ENCODE data around the gene OLIG2. TPM values are rescaled to one million over a fixed set of nuclear protein-coding genes. Genes with fewer than 3 reads are reported as not detected.
A peak's percentile ranks its signal among the peaks of the same experiment; 100 is the strongest.

Gene OLIG2
- total RNA-seq, 1 donor from 2014 or later = 21.4 TPM

DNA sequence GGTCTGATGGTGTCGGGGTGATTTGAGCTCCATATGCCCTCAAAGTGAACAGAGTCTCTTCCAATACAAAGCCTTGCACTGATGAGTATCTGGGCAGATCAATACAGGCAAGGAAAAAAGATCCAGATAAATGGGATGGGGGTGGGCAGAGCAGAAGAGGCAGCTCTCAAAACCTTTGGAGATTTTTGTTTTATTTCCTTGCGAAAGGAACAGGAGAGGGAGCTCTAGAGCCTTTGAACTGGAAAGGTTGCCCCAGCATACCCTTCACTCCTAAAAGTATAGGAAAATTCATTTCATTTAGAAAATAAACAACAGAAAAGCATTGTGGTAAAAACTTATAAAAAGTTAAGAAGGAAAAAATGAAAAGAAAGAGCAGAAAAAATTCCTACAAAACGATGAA, 31.4 kb upstream of the OLIG2 start:
- no peak overlapping the region for H3K4me3 Mint-ChIP-seq (ENCODE audit: unreplicated experiment)
- H3K27ac Mint-ChIP-seq (ENCODE audit: unreplicated experiment) = no peak overlapping the region
- H3K4me1 Mint-ChIP-seq (ENCODE audit: low read depth, unreplicated experiment) = peaks cover 12% of the 10 kb centered on the region
- TF ChIP-seq, protein P1, sequence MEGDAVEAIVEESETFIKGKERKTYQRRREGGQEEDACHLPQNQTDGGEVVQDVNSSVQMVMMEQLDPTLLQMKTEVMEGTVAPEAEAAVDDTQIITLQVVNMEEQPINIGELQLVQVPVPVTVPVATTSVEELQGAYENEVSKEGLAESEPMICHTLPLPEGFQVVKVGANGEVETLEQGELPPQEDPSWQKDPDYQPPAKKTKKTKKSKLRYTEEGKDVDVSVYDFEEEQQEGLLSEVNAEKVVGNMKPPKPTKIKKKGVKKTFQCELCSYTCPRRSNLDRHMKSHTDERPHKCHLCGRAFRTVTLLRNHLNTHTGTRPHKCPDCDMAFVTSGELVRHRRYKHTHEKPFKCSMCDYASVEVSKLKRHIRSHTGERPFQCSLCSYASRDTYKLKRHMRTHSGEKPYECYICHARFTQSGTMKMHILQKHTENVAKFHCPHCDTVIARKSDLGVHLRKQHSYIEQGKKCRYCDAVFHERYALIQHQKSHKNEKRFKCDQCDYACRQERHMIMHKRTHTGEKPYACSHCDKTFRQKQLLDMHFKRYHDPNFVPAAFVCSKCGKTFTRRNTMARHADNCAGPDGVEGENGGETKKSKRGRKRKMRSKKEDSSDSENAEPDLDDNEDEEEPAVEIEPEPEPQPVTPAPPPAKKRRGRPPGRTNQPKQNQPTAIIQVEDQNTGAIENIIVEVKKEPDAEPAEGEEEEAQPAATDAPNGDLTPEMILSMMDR (IDR thresholded peaks at IDR 0.05; ENCODE audit: partially characterized antibody, unreplicated experiment) = peak; percentile 18
- DNase-seq = no peak
- H3K27me3 Mint-ChIP-seq (ENCODE audit: unreplicated experiment) = peaks cover 2% of the 10 kb centered on the region
- no peaks in the 10 kb centered on the region for H3K9me3 Mint-ChIP-seq (ENCODE audit: unreplicated experiment)
- H3K36me3 Mint-ChIP-seq (ENCODE audit: unreplicated experiment) = peaks cover 9% of the 10 kb centered on the region

DNA sequence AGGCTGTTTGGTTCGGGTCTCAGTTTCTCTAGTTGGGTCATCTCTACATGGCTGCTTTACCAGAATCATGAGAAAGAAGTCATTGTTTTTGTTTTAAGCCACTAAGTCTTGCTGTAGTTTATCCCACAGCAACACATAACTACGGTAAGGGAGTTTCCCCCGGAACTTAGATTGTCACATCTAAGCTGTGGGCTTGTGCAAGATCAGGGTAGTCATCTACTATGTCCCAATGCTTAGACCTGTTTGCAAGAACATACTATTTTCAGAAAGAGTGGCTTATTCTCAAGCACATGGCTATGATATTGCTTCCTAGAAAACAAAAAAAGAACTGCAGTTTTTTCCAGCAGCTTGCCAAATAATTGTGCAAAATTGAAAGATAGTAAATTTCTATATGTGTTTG, 18.0 kb upstream of the OLIG2 start:
- H3K4me1 Mint-ChIP-seq (ENCODE audit: low read depth, unreplicated experiment) = peaks cover 12% of the 10 kb centered on the region
- H3K27me3 Mint-ChIP-seq (ENCODE audit: unreplicated experiment) = peaks cover 3% of the 10 kb centered on the region
- TF ChIP-seq, protein P1 (IDR thresholded peaks at IDR 0.05; ENCODE audit: partially characterized antibody, unreplicated experiment) = no peak
- no peak overlapping the region for H3K27ac Mint-ChIP-seq (ENCODE audit: unreplicated experiment)
- peaks cover 13% of the 10 kb centered on the region for H3K36me3 Mint-ChIP-seq (ENCODE audit: unreplicated experiment)
- no peak for DNase-seq
- no peak overlapping the region for H3K4me3 Mint-ChIP-seq (ENCODE audit: unreplicated experiment)
- peaks cover 5% of the 10 kb centered on the region for H3K9me3 Mint-ChIP-seq (ENCODE audit: unreplicated experiment)

DNA sequence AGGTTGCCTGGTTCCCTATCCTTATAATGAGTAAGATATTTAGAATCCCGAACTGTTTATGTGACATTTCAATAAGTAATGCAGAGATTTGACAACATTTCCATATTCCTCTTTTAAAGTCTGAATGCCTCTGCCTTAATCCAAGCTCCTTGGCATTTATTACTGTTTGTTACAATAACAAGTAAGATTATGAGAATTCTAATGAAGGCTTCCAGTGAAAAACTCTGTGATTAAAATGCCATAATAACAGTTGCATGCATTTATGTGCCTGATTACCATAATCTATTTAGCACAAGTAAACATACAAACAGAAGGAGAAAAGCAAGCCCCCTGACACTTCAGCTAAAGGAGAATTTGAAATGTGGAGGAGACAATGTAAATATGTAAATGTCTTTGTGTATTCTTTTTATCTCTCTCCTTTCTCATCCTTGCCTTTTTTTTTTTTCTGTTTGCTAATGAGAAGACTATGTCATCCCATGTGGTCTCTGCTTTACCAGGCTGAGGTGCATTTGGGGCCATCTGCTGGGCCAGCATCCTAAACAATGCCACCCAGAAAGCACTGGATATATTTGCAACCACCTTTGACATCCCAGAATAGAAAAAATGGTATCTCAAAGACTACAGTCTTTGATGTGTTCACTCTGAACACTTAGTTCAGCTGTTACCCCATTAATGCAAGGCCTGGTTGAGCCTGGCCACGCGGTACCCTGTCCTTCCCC, 17.2 kb upstream of the OLIG2 start:
- H3K36me3 Mint-ChIP-seq (ENCODE audit: unreplicated experiment) = peaks cover 13% of the 10 kb centered on the region
- H3K9me3 Mint-ChIP-seq (ENCODE audit: unreplicated experiment) = peaks cover 5% of the 10 kb centered on the region
- H3K27me3 Mint-ChIP-seq (ENCODE audit: unreplicated experiment) = peaks cover 6% of the 10 kb centered on the region
- TF ChIP-seq, protein P1 (IDR thresholded peaks at IDR 0.05; ENCODE audit: partially characterized antibody, unreplicated experiment) = no peak
- peaks cover 12% of the 10 kb centered on the region for H3K4me1 Mint-ChIP-seq (ENCODE audit: low read depth, unreplicated experiment)
- DNase-seq = peak; percentile 40
- no peak overlapping the region for H3K4me3 Mint-ChIP-seq (ENCODE audit: unreplicated experiment)
- H3K27ac Mint-ChIP-seq (ENCODE audit: unreplicated experiment) = peak overlapping the region; percentile 80

DNA sequence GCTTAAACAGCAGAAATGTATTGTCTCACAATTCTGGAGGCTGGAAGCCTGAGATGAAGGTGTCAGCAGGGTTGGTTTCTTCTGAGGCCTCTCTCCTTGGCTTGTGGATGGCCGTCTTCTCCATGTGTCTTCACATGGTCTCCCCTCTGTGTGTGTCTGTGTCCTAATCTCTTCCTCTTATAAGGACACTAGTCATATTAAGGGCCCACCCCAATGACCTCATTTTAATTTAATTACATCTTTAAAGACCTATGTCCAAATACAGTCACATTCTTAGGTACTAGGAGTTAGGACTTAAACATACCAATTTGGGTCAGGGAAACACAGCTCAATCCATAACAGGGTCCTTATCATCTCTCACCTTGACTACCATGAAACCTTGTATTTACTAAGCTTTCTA, 14.8 kb upstream of the OLIG2 start:
- H3K36me3 Mint-ChIP-seq (ENCODE audit: unreplicated experiment) = peaks cover 13% of the 10 kb centered on the region
- TF ChIP-seq, protein P1 (IDR thresholded peaks at IDR 0.05; ENCODE audit: partially characterized antibody, unreplicated experiment) = no peak
- peaks cover 5% of the 10 kb centered on the region for H3K27me3 Mint-ChIP-seq (ENCODE audit: unreplicated experiment)
- peaks cover 8% of the 10 kb centered on the region for H3K9me3 Mint-ChIP-seq (ENCODE audit: unreplicated experiment)
- no peak overlapping the region for H3K27ac Mint-ChIP-seq (ENCODE audit: unreplicated experiment)
- peak overlapping the region; percentile 36 for H3K4me3 Mint-ChIP-seq (ENCODE audit: unreplicated experiment)
- H3K4me1 Mint-ChIP-seq (ENCODE audit: low read depth, unreplicated experiment) = peaks cover 24% of the 10 kb centered on the region
- no peak for DNase-seq

DNA sequence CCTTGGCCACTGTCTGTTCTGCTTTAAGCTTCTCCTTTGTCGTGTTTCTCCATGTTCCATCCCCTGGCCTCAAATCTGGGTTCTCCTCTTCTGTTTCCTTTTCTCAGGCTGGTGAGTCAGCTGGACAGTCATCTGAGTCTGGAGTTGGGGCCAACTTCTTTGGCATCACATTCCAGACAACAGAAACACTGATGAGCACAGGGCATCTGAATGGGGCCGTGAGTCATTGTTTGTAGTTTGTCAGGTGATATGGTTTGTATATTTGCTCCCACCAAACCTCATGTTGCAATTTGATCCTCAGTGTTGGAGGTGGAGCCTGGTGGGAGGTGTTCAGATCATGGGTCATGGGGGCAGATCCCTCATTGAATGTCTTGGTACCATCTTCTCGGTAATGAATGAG, 14.3 kb upstream of the OLIG2 start:
- H3K4me3 Mint-ChIP-seq (ENCODE audit: unreplicated experiment) = no peak overlapping the region
- no peak for DNase-seq
- peaks cover 13% of the 10 kb centered on the region for H3K36me3 Mint-ChIP-seq (ENCODE audit: unreplicated experiment)
- H3K27me3 Mint-ChIP-seq (ENCODE audit: unreplicated experiment) = peaks cover 5% of the 10 kb centered on the region
- no peak overlapping the region for H3K27ac Mint-ChIP-seq (ENCODE audit: unreplicated experiment)
- TF ChIP-seq, protein P1 (IDR thresholded peaks at IDR 0.05; ENCODE audit: partially characterized antibody, unreplicated experiment) = no peak
- peaks cover 8% of the 10 kb centered on the region for H3K9me3 Mint-ChIP-seq (ENCODE audit: unreplicated experiment)
- peaks cover 24% of the 10 kb centered on the region for H3K4me1 Mint-ChIP-seq (ENCODE audit: low read depth, unreplicated experiment)

Measured in glutamatergic neuron (in vitro differentiated cells).